Mesendoderm (in vitro differentiated cells): ENCODE data around the gene CIROP. TPM values are rescaled to one million over a fixed set of nuclear protein-coding genes. Genes with fewer than 3 reads are reported as not detected.

Experiments used
- DNase-seq: peaks from one replicate; pipeline ENCODE4 v3.0.0; 2013
- H2AK5ac ChIP-seq: 2 replicates; pipeline ENCODE4 v1.6.1; 2013; ENCODE audit warnings: low read length, inconsistent platforms
- H2BK120ac ChIP-seq: 2 replicates; pipeline ENCODE4 v1.6.1; 2013; ENCODE audit warnings: low read depth, mild to moderate bottlenecking, low read length, moderate library complexity, mixed read lengths
- H2BK15ac ChIP-seq: replicated peaks from 2 replicates; pipeline ENCODE4 v1.6.1; 2013; ENCODE audit warnings: low read depth, mild to moderate bottlenecking, moderate library complexity
- H2BK5ac ChIP-seq: 2 replicates; pipeline ENCODE4 v1.6.1; 2013; ENCODE audit warnings: low read length, inconsistent platforms
- H3K18ac ChIP-seq: 2 replicates; pipeline ENCODE4 v1.6.1; 2013; ENCODE audit warnings: mild to moderate bottlenecking, low read length, mixed read lengths
- H3K23ac ChIP-seq: one replicate; pipeline ENCODE4 v1.6.1; 2013; ENCODE audit warnings: low read length
- H3K27ac ChIP-seq: 2 replicates; pipeline ENCODE4 v1.5.1; 2013; ENCODE audit warnings: low read depth, mild to moderate bottlenecking, inconsistent platforms, low read length, moderate library complexity
- H3K27me3 ChIP-seq: 2 replicates; pipeline ENCODE4 v1.6.1; 2013; ENCODE audit warnings: low read length, control low read depth, mild to moderate bottlenecking, inconsistent platforms; ENCODE audit not compliant: insufficient read depth, poor library complexity
- H3K36me3 ChIP-seq: 2 replicates; pipeline ENCODE4 v1.6.1; 2013; ENCODE audit warnings: low read length, inconsistent platforms; ENCODE audit not compliant: control insufficient read depth, insufficient read depth
- H3K4ac ChIP-seq: one replicate; pipeline ENCODE4 v1.6.1; 2013; ENCODE audit warnings: low read depth, mild to moderate bottlenecking, low read length, moderate library complexity
- H3K4me1 ChIP-seq: 2 replicates; pipeline ENCODE4 v1.6.1; 2013; ENCODE audit warnings: low read depth, low read length, inconsistent platforms; ENCODE audit not compliant: control insufficient read depth
- H3K4me2 ChIP-seq: 2 replicates; pipeline ENCODE4 v1.6.1; 2013; ENCODE audit warnings: low read length
- H3K4me3 ChIP-seq: 2 replicates; pipeline ENCODE4 v1.5.1; 2013; ENCODE audit warnings: mild to moderate bottlenecking, low read length
- H3K56ac ChIP-seq: one replicate; pipeline ENCODE4 v1.6.1; 2013; ENCODE audit warnings: low read length
- H3K79me1 ChIP-seq: 2 replicates; pipeline ENCODE4 v1.6.1; 2013; ENCODE audit warnings: low read length, inconsistent platforms
- H3K79me2 ChIP-seq: 2 replicates; pipeline ENCODE4 v1.6.1; 2013; ENCODE audit warnings: mild to moderate bottlenecking, low read length; ENCODE audit not compliant: control insufficient read depth, insufficient read depth
- H3K9ac ChIP-seq: 2 replicates; pipeline ENCODE4 v1.6.1; 2013; ENCODE audit warnings: low read length, inconsistent platforms
- H4K5ac ChIP-seq: one replicate; pipeline ENCODE4 v1.6.1; 2013; ENCODE audit warnings: low read length
- H4K8ac ChIP-seq: one replicate; pipeline ENCODE4 v1.6.1; 2013; ENCODE audit warnings: low read depth, mild to moderate bottlenecking, control low read depth, low read length, moderate library complexity
- WGBS: extraction: QIAGEN DNeasy Blood & Tissue Kit; methylation state at CpG from one replicate; pipeline ENCODE4 v1.1.7; 2013; ENCODE audit warnings: low lambda C conversion rate, missing lambda C conversion rate; ENCODE audit not compliant: insufficient coverage; ENCODE audit errors: extremely low coverage; 5-methylcytosine and 5-hydroxymethylcytosine counted together
- polyA plus RNA-seq, 2 experiments: library from polyadenylated mRNA; stranded (reverse); fragments of 200-250 nt; gene quantifications; one replicate each; pipeline ENCODE4 v1.2.3, GENCODE V29; 2013

Gene CIROP, protein sequence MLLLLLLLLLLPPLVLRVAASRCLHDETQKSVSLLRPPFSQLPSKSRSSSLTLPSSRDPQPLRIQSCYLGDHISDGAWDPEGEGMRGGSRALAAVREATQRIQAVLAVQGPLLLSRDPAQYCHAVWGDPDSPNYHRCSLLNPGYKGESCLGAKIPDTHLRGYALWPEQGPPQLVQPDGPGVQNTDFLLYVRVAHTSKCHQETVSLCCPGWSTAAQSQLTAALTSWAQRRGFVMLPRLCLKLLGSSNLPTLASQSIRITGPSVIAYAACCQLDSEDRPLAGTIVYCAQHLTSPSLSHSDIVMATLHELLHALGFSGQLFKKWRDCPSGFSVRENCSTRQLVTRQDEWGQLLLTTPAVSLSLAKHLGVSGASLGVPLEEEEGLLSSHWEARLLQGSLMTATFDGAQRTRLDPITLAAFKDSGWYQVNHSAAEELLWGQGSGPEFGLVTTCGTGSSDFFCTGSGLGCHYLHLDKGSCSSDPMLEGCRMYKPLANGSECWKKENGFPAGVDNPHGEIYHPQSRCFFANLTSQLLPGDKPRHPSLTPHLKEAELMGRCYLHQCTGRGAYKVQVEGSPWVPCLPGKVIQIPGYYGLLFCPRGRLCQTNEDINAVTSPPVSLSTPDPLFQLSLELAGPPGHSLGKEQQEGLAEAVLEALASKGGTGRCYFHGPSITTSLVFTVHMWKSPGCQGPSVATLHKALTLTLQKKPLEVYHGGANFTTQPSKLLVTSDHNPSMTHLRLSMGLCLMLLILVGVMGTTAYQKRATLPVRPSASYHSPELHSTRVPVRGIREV
- polyA plus RNA-seq (2013, experiment 1 of 2), result 0.04 TPM
- 0.06 TPM for polyA plus RNA-seq (2013, experiment 2 of 2)

- Histone ChIP-seq H3K9ac (no peak within 1 kb of the TSS), H3K18ac (peak within 1 kb of the TSS; percentile 46), H3K27me3 (no peaks in the 10 kb centered on the region), H3K4me2 (no peak within 1 kb of the TSS), H4K8ac (no peak within 1 kb of the TSS), H3K56ac (peak within 1 kb of the TSS; percentile 3), H3K36me3 (no peaks in the 10 kb centered on the region), H3K23ac (no peak within 1 kb of the TSS), H3K4ac (no peak within 1 kb of the TSS), H2BK5ac (no peak within 1 kb of the TSS), H4K5ac (no peak within 1 kb of the TSS), H3K4me1 (peaks cover 6% of the 10 kb centered on the region), H3K79me2 (no peaks in the 10 kb centered on the region), H3K79me1 (no peaks in the 10 kb centered on the region), H3K4me3 (no peak within 1 kb of the TSS), H3K27ac (no peak within 1 kb of the TSS), H2AK5ac (no peak within 1 kb of the TSS), H2BK120ac (no peak within 1 kb of the TSS), H2BK15ac (no peak within 1 kb of the TSS)
- peak; percentile 38 for DNase-seq
- WGBS, result no CpG with 5 or more reads among the region's 11 CpGs
These were observed at the start of gene CIROP for GRCh38 chr14:23104591-23105347. Gene CIROP, minus strand, starts transcription at chr14:23104989. Its CDS starts 69 bp downstream, at chr14:23104920.

GRCh38 chr14:23153851-23154796 lies 49.3 kb upstream of the CIROP start:
- Histone ChIP-seq H3K79me2 (no peaks in the 10 kb centered on the region), H2BK5ac (no peak overlapping the region), H3K4me2 (no peak overlapping the region), H2AK5ac (no peak overlapping the region), H3K18ac (peak overlapping the region; percentile 39), H3K27ac (no peak overlapping the region), H2BK120ac (no peak overlapping the region), H3K79me1 (no peaks in the 10 kb centered on the region), H3K4ac (no peak overlapping the region), H4K8ac (no peak overlapping the region), H3K4me3 (no peak overlapping the region), H3K56ac (peak overlapping the region; percentile 50), H4K5ac (peak overlapping the region; percentile 5), H2BK15ac (no peak overlapping the region), H3K23ac (no peak overlapping the region), H3K4me1 (peaks cover 10% of the 10 kb centered on the region), H3K36me3 (no peaks in the 10 kb centered on the region), H3K27me3 (no peaks in the 10 kb centered on the region), H3K9ac (peak overlapping the region; percentile 18)
- no CpG with 5 or more reads among the region's 28 CpGs for WGBS
- DNase-seq, result peak; percentile 72

GRCh38 chr14:23151342-23151741 lies 46.6 kb upstream of the CIROP start:
- Histone ChIP-seq H3K27me3 (no peaks in the 10 kb centered on the region), H2AK5ac (no peak overlapping the region), H2BK120ac (no peak overlapping the region), H3K36me3 (no peaks in the 10 kb centered on the region), H2BK5ac (no peak overlapping the region), H3K56ac (no peak overlapping the region), H4K8ac (no peak overlapping the region), H3K4ac (no peak overlapping the region), H2BK15ac (no peak overlapping the region), H3K4me1 (peaks cover 10% of the 10 kb centered on the region), H4K5ac (no peak overlapping the region), H3K79me2 (no peaks in the 10 kb centered on the region), H3K18ac (no peak overlapping the region), H3K9ac (no peak overlapping the region), H3K4me2 (no peak overlapping the region), H3K4me3 (no peak overlapping the region), H3K23ac (no peak overlapping the region), H3K27ac (no peak overlapping the region), H3K79me1 (no peaks in the 10 kb centered on the region)
- no CpG with 5 or more reads among the region's 2 CpGs for whole genome bisulfite sequencing
- no peak for DNase-seq

DNA sequence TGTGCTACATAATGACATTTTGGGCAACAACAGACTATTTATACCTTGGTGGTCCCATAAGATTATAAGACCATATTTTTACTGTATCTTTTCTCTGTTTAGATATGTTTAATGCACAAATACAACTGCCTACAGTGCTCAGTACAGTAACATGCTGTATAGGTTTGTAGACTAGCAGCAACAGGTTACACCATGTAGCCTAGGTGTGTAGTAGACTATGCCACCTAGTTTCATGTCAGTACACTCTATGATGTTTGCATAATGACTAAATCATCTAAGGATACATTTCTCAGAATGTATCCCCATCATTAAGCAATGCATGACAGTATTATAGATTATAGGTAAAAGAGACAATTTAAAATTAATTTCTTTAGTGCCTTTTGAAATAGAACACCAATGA lies 45.0 kb upstream of the CIROP start:
- no peak for DNase-seq
- Histone ChIP-seq H3K23ac (no peak overlapping the region), H2BK15ac (no peak overlapping the region), H3K27ac (no peak overlapping the region), H3K18ac (no peak overlapping the region), H2AK5ac (no peak overlapping the region), H4K8ac (no peak overlapping the region), H3K36me3 (no peaks in the 10 kb centered on the region), H4K5ac (no peak overlapping the region), H3K4ac (no peak overlapping the region), H2BK120ac (no peak overlapping the region), H2BK5ac (no peak overlapping the region), H3K4me2 (no peak overlapping the region), H3K27me3 (no peaks in the 10 kb centered on the region), H3K4me3 (no peak overlapping the region), H3K4me1 (peaks cover 3% of the 10 kb centered on the region), H3K9ac (no peak overlapping the region), H3K79me2 (no peaks in the 10 kb centered on the region), H3K56ac (no peak overlapping the region), H3K79me1 (no peaks in the 10 kb centered on the region)

- no peak overlapping the region for H3K27ac ChIP-seq
These were observed 43.9 kb upstream of the CIROP start for GRCh38 chr14:23148591-23149249.

More at GRCh38 chr14:23148591-23149249, 43.9 kb upstream of the CIROP start:
- Histone ChIP-seq H3K4me2 (no peak overlapping the region), H3K9ac (no peak overlapping the region), H3K4me3 (no peak overlapping the region), H3K18ac (no peak overlapping the region), H2BK5ac (no peak overlapping the region), H3K27me3 (no peaks in the 10 kb centered on the region), H3K23ac (no peak overlapping the region), H3K79me1 (no peaks in the 10 kb centered on the region), H4K5ac (no peak overlapping the region), H4K8ac (no peak overlapping the region), H3K36me3 (no peaks in the 10 kb centered on the region), H2BK120ac (no peak overlapping the region), H3K4ac (no peak overlapping the region), H3K56ac (no peak overlapping the region), H2BK15ac (no peak overlapping the region), H3K79me2 (no peaks in the 10 kb centered on the region), H3K4me1 (no peaks in the 10 kb centered on the region), H2AK5ac (no peak overlapping the region)
- DNase-seq, result no peak
- no CpG with 5 or more reads among the region's 5 CpGs for WGBS
